ENCODE results near the gene LSM14A.

The LSM14A gene

DNA sequence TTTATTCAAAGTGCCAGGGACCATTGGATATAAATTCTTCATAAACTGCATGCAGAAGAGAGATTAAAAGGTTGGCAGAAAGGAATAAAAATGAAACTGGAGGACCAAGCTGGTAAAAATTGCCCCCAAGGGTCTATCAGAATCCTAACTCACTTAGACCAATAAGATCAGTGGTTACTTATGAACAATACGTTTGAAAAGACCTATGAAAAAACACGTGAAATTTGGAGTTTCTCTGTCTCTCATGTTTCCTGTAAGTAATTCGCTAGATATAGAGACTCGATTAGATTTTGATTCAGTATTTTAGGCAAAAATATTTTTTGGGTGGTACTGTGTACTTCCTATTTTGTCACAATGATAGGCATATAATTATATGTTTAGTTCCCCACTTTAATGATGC, 104.9 kb downstream of the LSM14A start:
- in situ Hi-C loops (cut with MboI; ENCODE audit: low pct_unique_long_range_greater_than_20kb, low sequenced_read_pairs, unreplicated experiment) = no loop called here
- DNase-seq (ENCODE audit: low spot score) = no peak
- TF ChIP-seq, protein P1, sequence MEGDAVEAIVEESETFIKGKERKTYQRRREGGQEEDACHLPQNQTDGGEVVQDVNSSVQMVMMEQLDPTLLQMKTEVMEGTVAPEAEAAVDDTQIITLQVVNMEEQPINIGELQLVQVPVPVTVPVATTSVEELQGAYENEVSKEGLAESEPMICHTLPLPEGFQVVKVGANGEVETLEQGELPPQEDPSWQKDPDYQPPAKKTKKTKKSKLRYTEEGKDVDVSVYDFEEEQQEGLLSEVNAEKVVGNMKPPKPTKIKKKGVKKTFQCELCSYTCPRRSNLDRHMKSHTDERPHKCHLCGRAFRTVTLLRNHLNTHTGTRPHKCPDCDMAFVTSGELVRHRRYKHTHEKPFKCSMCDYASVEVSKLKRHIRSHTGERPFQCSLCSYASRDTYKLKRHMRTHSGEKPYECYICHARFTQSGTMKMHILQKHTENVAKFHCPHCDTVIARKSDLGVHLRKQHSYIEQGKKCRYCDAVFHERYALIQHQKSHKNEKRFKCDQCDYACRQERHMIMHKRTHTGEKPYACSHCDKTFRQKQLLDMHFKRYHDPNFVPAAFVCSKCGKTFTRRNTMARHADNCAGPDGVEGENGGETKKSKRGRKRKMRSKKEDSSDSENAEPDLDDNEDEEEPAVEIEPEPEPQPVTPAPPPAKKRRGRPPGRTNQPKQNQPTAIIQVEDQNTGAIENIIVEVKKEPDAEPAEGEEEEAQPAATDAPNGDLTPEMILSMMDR (IDR thresholded peaks at IDR 0.05; ENCODE audit: extremely low read depth, insufficient read depth, missing control alignments) = no peak

DNA sequence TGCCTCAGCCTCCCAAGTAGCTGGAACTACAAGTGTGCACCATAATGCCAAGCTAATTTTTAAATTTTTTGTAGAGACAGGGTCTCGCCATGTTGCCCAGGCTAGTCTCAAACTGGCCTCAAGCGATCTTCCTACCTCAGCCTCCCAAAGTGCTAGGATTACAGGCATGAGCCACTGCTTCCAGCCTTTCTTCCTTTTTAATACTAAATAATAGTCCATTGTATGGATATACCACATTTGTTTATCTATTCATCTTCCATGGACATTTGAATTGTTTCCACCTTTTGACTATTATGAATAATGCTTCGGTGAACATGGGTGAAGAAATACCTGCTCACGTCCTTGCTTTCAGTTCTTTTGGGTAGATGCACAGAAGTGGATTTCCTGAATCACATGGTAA, 106.5 kb downstream of the LSM14A start:
- in situ Hi-C loops (cut with MboI; ENCODE audit: low pct_unique_long_range_greater_than_20kb, low sequenced_read_pairs, unreplicated experiment) = no loop called here
- TF ChIP-seq, protein P1 (IDR thresholded peaks at IDR 0.05; ENCODE audit: extremely low read depth, insufficient read depth, missing control alignments) = no peak
- DNase-seq (ENCODE audit: low spot score) = no peak
